ENCODE data around the gene TTLL11.

TTLL11 gene

DNA sequence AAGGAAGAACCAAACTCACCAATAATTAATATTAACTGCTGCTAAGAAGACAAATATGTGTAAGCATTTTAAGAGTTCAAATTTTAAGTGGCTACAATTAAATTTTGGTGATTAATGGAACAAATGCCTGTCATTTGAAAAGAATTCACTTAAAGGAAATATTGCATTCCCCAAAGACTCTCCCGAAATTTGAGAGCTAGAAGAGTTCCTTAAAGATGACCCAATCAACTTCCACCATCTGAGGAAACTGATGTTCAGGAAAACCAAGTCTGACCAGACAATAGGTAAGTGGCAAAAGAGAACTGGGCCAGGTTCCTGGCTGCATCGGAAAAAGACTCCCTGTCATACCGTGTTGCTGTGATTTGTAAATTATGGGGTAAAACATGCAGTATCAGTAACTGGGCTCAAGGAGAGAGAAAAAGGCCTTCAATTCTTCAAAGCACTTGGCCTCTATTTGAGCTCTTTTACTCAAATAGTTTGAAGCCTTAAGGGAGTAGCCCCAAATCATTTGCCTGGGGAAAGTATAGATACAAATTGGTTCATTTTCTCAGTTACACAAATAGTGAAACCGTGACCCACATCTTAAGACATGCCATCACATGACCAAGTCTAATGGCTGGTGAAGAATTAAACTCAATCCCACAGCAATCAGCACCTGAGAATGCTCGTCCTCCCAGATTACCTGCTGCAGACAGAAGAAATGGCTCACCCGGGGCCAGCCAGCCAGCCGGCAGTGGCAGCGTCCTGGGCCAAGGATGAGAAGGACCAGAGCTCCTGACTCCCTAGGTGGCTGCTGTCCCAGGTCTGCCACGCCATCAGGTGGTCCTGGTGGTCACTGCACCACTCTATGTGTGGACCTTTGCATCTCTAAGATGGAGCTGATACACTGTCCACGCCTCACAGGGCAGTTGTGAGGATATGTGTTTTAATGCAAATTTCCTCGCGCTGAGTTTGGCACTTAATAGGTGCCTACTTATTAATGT lies 162.9 kb downstream of the TTLL11 start:
- no peak overlapping the region for H3K27ac Mint-ChIP-seq
- H3K4me3 Mint-ChIP-seq: no peak overlapping the region
- no peaks in the 10 kb centered on the region for H3K4me1 Mint-ChIP-seq
- H3K36me3 Mint-ChIP-seq: no peaks in the 10 kb centered on the region
- no peaks in the 10 kb centered on the region for H3K27me3 Mint-ChIP-seq
- H3K9me3 Mint-ChIP-seq: no peaks in the 10 kb centered on the region
- no peak for DNase-seq
- CTCF ChIA-PET: interaction anchor here (1.3 kb wide), 1 partner anchor 185 kb away, joined by 3 read pairs; no protein-coding TSS in a partner anchor

DNA sequence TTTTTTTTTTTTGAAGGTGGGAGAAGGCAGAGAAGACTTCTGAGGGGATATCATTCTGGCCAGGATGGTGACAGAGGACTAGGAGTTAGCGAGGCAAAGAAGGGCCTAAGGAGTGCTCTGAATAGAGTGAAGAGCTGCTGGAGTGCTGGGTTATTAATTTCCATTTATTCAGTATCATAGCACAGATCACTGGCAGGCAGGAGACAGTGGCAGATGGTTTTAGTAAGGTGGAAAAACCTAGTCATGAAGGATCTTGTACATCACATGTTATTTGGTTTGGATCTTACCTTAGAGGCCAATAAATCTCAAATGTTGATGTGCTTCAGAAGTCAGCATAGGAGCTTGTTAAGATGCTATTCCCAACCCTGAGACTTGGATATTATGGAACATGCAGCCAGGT lies 165.5 kb downstream of the TTLL11 start:
- Mint-ChIP-seq H3K9me3 (no peaks in the 10 kb centered on the region), H3K36me3 (no peaks in the 10 kb centered on the region), H3K27me3 (peaks cover 4% of the 10 kb centered on the region), H3K4me3 (no peak overlapping the region), H3K4me1 (no peaks in the 10 kb centered on the region), H3K27ac (no peak overlapping the region)
- DNase-seq: no peak
- CTCF ChIA-PET: no interaction called here

DNA sequence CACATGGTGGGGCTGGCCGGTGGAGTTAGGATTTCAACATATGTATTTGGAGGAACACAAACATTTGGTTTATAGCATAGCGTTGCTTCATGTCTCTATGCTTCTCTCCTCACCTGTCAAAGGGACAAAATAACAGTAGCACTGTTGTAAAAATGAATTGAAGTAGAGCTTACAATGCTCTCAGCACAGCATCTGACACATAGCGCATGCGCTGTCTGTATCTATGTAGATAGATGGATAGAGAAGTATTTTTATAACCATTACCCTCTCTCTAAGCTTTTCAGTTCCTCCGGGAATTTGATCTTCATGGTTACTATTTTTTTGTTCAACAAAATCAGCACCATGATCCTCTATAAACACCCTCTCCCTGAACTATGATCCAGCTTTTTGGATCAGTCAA lies 166.0 kb downstream of the TTLL11 start:
- Mint-ChIP-seq H3K27ac (no peak overlapping the region), H3K4me1 (no peaks in the 10 kb centered on the region), H3K27me3 (peaks cover 4% of the 10 kb centered on the region), H3K36me3 (no peaks in the 10 kb centered on the region), H3K4me3 (no peak overlapping the region), H3K9me3 (no peaks in the 10 kb centered on the region)
- CTCF ChIA-PET: no interaction called here
- DNase-seq: no peak

DNA sequence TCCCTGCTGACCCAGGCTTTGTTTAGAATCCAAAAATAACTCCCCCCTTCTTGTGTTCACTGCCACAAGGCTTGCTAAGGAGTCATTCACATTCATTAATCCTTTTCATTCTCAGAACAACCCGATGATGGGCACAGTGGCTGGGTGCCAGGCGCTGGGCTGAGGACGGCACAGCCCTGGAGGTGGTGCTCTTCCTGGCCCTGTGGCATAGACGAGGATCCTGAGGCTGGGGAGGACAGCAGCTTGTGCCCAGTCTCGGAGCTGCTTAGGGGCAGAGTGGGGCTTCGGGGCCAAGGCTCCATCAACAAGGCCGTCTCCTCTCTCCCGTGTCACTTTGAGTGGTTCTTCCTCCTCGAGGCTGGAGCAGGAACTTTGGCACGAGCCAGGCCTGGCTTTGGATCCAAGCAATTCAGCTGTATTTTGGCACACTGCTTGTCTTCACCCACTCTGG lies 166.7 kb downstream of the TTLL11 start:
- CTCF ChIA-PET: no interaction called here
- no peaks in the 10 kb centered on the region for H3K9me3 Mint-ChIP-seq
- H3K4me3 Mint-ChIP-seq: no peak overlapping the region
- H3K36me3 Mint-ChIP-seq: no peaks in the 10 kb centered on the region
- H3K27ac Mint-ChIP-seq: no peak overlapping the region
- peaks cover 4% of the 10 kb centered on the region for H3K27me3 Mint-ChIP-seq
- H3K4me1 Mint-ChIP-seq: no peaks in the 10 kb centered on the region
- DNase-seq: no peak

DNA sequence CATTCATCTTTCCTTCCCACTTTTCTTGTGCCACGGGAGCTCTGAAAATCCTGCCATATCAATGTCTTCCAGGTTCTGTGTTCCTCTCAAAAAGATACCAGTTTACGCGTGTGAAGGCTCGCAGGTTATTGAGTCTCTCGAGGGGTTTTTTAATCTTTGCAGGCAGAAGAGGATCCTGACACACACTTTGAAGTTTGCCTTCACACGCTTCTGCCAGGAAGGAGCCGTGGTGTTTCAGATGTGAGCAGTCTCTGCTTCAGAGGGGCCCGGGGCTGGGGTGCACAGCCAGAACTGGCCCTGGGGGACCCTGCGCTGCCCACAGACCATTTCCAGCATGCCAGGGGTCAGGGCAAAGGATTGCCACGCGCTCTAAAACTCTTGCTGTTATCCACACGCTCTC lies 167.2 kb downstream of the TTLL11 start:
- CTCF ChIA-PET: no interaction called here

DNA sequence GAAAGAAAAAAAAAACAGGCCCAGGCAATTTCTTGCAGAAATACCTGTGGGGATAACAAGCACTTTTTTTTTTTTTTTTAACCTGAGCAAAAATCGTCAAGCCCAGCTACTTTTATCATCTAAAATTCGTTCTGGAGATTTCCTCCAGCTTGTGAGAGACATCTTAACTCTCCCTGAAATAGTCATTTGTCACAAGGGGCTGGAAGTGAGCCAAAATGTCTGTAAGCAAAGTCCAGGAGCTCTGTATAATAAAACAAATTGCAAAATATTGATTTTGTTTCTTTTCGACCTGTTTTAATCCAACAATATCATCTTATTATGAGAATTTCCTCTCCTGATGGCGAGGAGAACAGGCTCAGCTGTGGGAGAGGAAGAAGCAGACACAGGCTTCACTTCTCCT lies 168.4 kb downstream of the TTLL11 start:
- peaks cover 4% of the 10 kb centered on the region for H3K27me3 Mint-ChIP-seq
- H3K27ac Mint-ChIP-seq: no peak overlapping the region
- DNase-seq: no peak
- H3K4me1 Mint-ChIP-seq: no peaks in the 10 kb centered on the region
- CTCF ChIA-PET: no interaction called here
- no peaks in the 10 kb centered on the region for H3K36me3 Mint-ChIP-seq
- no peaks in the 10 kb centered on the region for H3K9me3 Mint-ChIP-seq
- no peak overlapping the region for H3K4me3 Mint-ChIP-seq

More for the DNA sequence above, 167.2 kb downstream of the TTLL11 start:
- H3K4me1 Mint-ChIP-seq: no peaks in the 10 kb centered on the region
- no peaks in the 10 kb centered on the region for H3K36me3 Mint-ChIP-seq
- H3K4me3 Mint-ChIP-seq: no peak overlapping the region
- DNase-seq: no peak
- H3K27me3 Mint-ChIP-seq: peaks cover 4% of the 10 kb centered on the region
- no peaks in the 10 kb centered on the region for H3K9me3 Mint-ChIP-seq
- no peak overlapping the region for H3K27ac Mint-ChIP-seq

DNA sequence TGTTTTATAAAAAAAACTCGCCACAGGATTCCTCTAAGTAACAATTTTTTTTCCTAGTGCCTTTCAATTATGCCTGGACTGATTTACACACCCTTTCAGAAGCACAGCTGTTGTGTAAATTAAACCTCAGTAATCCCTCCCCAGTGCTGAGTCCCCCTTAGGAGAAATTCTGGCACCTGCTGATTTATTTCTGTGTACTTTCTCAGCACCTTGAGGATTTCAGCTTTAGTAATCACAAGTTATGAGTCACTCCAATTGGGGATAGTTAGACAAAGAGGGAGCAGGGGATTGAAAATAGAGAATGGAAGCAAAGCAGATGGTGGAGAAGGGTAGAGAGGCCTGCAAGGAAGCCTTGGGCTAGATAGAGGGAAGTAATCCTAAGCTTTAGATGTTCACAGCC lies 171.7 kb downstream of the TTLL11 start:
- Mint-ChIP-seq H3K36me3 (no peaks in the 10 kb centered on the region), H3K27me3 (peaks cover 9% of the 10 kb centered on the region), H3K4me3 (no peak overlapping the region), H3K4me1 (no peaks in the 10 kb centered on the region), H3K27ac (no peak overlapping the region), H3K9me3 (no peaks in the 10 kb centered on the region)
- CTCF ChIA-PET: no interaction called here
- DNase-seq: no peak

DNA sequence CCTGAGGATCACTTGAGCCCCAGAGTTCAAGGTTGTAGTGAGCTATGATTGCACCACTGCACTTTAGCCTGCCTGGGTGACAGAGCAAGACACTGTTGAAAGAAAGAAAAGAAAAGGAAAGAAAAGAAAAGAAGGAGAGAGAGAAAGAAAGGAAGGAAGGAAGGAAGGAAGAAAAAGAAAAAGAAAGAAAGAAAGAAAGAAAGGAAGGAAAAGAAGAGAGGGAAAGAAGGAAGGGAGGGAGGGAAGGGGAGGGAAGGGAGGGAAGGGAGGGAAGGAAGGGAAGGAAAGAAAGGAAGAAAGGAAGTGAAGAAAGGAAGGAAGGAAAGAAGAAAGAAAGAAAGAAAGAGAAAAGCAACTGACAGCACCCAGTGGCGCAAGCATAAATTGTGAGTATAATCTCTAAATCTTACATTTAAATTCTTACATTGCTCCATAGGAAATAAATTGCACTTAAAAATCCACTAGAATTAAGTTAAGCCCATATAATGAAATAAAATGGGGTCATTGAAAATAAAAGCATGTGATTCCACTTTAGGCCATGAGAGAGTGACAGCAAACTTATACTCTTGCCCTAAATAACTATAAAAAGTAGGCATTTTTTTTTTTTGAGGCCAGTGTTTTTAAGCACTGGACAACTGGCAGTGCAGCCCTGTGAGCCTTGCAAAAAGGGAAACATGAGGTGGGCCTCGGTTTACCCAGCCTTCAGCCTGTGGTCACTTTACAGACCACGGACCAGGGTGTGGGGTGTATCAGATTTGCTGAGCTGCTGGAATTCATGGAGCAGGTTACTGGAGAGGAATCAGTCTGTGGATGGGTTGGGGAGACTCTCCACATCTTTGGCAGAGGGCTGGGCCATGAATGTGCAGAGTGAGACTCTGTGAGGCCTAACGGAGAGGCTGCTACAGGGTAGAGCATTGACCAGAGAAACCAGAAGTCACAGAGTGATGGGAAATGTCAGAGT lies 175.5 kb downstream of the TTLL11 start:
- no peak overlapping the region for H3K4me3 Mint-ChIP-seq
- CTCF ChIA-PET: no interaction called here
- H3K4me1 Mint-ChIP-seq: no peaks in the 10 kb centered on the region
- H3K9me3 Mint-ChIP-seq: no peaks in the 10 kb centered on the region
- H3K27me3 Mint-ChIP-seq: peaks cover 5% of the 10 kb centered on the region
- DNase-seq: no peak
- no peaks in the 10 kb centered on the region for H3K36me3 Mint-ChIP-seq
- no peak overlapping the region for H3K27ac Mint-ChIP-seq

DNA sequence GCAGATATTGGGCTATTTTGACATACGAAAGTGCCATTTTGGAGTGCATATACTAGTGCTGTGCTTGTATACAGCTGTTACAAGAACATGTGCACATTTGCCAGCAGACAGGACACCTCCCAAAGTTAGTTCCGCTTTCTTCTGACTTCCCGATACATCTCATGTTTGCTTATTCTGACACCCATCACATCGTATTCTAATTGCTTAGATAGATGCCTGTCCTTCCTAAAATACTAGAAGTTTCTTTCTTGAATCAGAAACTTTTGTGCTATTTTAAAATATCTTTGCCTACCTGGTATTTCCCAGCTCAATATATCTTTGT lies 177.8 kb downstream of the TTLL11 start:
- Mint-ChIP-seq H3K9me3 (no peaks in the 10 kb centered on the region), H3K4me3 (no peak overlapping the region), H3K4me1 (no peaks in the 10 kb centered on the region), H3K27ac (no peak overlapping the region), H3K27me3 (peaks cover 5% of the 10 kb centered on the region), H3K36me3 (no peaks in the 10 kb centered on the region)
- DNase-seq: no peak
- CTCF ChIA-PET: no interaction called here

DNA sequence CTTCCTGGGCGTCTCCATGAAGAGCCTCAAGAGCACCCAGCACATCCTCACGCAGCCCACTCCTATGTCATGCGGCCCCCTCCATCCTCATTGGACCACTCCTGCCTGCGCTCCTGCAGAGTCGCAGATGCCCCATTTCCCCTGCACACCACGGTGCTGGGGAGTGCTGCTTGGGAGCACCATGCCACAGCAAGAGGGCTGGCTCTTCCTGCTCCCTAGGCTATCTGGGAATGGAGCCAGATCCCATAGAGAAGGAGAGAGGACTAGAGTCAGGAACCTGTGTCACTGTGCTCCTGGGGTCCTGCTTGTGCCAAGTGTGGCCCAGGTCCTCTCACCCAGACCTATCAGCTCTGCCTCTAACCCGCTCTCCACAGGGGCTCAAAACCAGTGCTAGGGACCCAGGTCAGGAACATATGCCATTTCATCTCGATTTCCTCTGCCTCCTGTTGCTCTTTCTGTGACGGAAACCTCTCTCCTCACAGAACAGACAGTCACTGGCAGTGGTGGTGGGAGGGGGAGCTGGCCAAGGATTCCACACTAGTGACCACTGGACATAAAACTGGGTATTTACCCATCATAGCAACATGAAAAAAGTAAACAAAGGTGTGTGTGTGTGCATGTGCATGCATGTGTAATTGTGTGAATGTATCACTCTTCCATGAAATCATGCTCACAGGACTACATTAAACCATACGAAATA lies 178.4 kb downstream of the TTLL11 start:
- no peak overlapping the region for H3K27ac Mint-ChIP-seq
- no peak for DNase-seq
- H3K27me3 Mint-ChIP-seq: peaks cover 5% of the 10 kb centered on the region
- CTCF ChIA-PET: no interaction called here
- H3K4me1 Mint-ChIP-seq: no peaks in the 10 kb centered on the region
- no peak overlapping the region for H3K4me3 Mint-ChIP-seq
- no peaks in the 10 kb centered on the region for H3K36me3 Mint-ChIP-seq
- H3K9me3 Mint-ChIP-seq: no peaks in the 10 kb centered on the region

DNA sequence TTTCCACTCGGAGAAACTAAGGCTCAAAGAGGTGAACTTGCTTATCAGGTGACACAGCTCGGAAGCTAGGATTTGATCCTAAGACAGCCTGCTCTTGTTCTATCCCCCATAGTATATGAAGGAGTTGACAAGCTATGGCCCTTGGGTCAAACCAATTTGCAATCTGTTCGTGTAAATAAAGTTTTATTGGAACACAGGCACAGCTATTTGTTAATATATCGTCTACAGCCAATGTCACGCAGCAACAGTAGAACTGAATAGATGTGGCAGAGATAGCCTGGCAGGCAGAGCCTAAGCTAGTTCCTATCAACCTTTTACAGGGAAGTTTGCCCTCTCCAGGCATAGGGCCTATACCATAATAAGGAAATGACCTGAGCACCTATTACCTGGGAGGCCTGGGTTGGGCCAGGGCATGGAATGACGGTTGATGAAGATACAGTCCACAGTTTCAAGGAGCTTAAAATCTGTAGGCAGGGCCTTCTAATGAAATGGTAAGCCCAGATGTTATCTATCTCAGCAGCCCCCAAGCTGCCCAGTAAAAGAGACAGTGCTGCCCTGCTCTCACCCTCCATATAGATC lies 179.0 kb downstream of the TTLL11 start:
- DNase-seq: no peak
- Mint-ChIP-seq H3K27me3 (peaks cover 5% of the 10 kb centered on the region), H3K4me3 (no peak overlapping the region), H3K4me1 (no peaks in the 10 kb centered on the region), H3K36me3 (no peaks in the 10 kb centered on the region), H3K27ac (no peak overlapping the region), H3K9me3 (no peaks in the 10 kb centered on the region)
- CTCF ChIA-PET: no interaction called here

DNA sequence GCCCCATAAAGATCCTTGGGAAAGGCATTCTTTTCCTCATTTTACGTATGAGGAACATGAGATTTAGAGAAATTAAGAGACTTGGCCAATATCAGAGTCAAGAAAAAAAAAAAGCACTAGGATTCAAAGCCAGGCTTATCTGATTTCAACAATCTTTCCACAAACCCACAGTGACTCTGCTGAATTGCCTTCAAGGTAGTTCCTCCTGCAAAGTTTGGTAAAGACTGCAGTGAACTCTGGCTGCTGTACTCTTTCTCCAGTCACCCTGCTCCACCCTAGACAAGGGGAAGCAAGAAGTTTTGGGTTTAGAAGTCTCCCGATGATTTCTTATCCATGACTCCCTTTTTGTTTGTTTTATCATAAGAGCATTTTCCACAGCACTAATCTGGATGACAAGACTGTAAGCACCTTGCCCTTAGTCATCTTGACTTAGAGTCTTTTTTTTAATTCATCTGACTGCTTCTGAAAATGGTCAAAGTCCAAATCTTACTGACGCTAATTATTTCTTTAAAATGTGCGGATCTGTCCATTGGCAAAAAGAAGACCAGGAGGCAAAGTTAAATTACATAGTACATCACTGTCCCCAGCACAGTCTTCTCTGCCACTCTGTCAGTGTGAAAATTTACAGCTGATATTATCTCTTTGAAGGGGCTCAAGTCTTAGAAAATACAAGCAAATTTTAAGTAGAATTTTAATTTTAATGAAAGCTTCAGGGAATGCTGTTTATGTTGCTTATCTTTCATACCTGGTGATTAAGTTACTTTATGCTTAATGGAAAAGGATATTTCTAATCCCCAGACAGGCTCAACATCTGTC lies 180.1 kb downstream of the TTLL11 start:
- Mint-ChIP-seq H3K9me3 (no peaks in the 10 kb centered on the region), H3K4me3 (no peak overlapping the region), H3K4me1 (no peaks in the 10 kb centered on the region), H3K27me3 (peaks cover 1% of the 10 kb centered on the region), H3K27ac (no peak overlapping the region), H3K36me3 (no peaks in the 10 kb centered on the region)
- no peak for DNase-seq
- CTCF ChIA-PET: no interaction called here

DNA sequence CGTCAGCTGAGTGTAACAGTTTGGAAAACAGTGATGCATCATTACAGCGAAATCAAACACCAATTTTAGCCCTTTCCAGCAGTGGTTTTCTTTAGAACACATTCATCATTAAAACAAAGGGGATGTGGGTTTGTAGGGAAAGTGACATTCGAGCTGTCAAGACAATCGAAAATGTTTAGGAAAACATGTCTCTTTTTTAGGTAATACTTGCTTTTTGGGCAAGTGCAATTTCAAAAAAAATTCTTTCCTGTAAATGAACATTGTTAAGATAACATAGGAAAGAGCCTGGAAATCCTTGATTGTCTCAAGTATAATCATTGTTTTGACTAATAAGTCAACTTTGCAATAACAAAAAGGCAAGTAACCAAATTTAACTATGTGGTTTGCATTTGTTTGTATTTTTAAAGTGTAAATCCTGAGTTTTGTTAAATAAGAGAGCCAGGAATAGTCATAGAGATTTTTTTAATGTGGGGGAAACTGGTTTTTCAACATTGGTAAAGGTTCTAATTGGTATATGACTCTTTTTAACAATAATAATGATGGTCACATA lies 182.5 kb downstream of the TTLL11 start:
- Mint-ChIP-seq H3K4me1 (no peaks in the 10 kb centered on the region), H3K9me3 (no peaks in the 10 kb centered on the region), H3K27me3 (no peaks in the 10 kb centered on the region), H3K36me3 (no peaks in the 10 kb centered on the region), H3K4me3 (no peak overlapping the region), H3K27ac (no peak overlapping the region)
- DNase-seq: no peak
- CTCF ChIA-PET: no interaction called here

Data from activated naive CD4-positive, alpha-beta T cell treated with anti-CD3 and anti-CD28 coated beads, Interleukin-2, amount 10 ng/mL, durations not matched to agents 7 days and 5 days (primary cell).